H9 (cell line): ENCODE data around the gene SNRNP40. TPM values are rescaled to one million over a fixed set of nuclear protein-coding genes. Genes with fewer than 3 reads are reported as not detected.

Experiments
- DNase-seq: peaks from one replicate; pipeline ENCODE4 v3.0.0-alpha.2; 2017
- H2AFZ ChIP-seq: one replicate; pipeline ENCODE4 v1.6.1; 2013; ENCODE audit warnings: mild to moderate bottlenecking, low read length, control low read depth, moderate library complexity
- H2AK5ac ChIP-seq: 2 replicates; pipeline ENCODE4 v1.6.1; 2013; ENCODE audit warnings: low read length, control low read depth, mixed read lengths; ENCODE audit not compliant: insufficient read length
- H2BK120ac ChIP-seq: one replicate; pipeline ENCODE4 v1.6.1; 2013; ENCODE audit warnings: low read depth, mild to moderate bottlenecking, low read length, control low read depth, inconsistent platforms; ENCODE audit not compliant: poor library complexity, severe bottlenecking
- H2BK12ac ChIP-seq: 2 replicates; pipeline ENCODE4 v1.6.1; 2013; ENCODE audit warnings: low read length, control low read depth, mixed read lengths, low read depth; ENCODE audit not compliant: insufficient read length
- H2BK15ac ChIP-seq: 2 replicates; pipeline ENCODE4 v1.6.1; 2013; ENCODE audit warnings: low read depth, low read length, control low read depth
- H2BK20ac ChIP-seq: one replicate; pipeline ENCODE4 v1.6.1; 2013; ENCODE audit warnings: low read depth, mild to moderate bottlenecking, low read length, control low read depth, inconsistent platforms; ENCODE audit not compliant: poor library complexity, severe bottlenecking
- H2BK5ac ChIP-seq: 2 replicates; pipeline ENCODE4 v1.6.1; 2013; ENCODE audit warnings: low read length, control low read depth, mixed read lengths; ENCODE audit not compliant: insufficient read length
- H3K14ac ChIP-seq: 2 replicates; pipeline ENCODE4 v1.6.1; 2013; ENCODE audit warnings: low read length, control low read depth; ENCODE audit not compliant: insufficient read depth
- H3K18ac ChIP-seq: 2 replicates; pipeline ENCODE4 v1.6.1; 2013; ENCODE audit warnings: low read depth, mild to moderate bottlenecking, mixed read lengths, low read length, control low read depth; ENCODE audit not compliant: insufficient read length
- H3K23ac ChIP-seq: 2 replicates; pipeline ENCODE4 v1.6.1; 2013; ENCODE audit warnings: low read length, control low read depth, mixed read lengths, low read depth; ENCODE audit not compliant: insufficient read length
- H3K23me2 ChIP-seq: 2 replicates; pipeline ENCODE4 v1.6.1; 2013; ENCODE audit warnings: low read depth, mild to moderate bottlenecking, mixed read lengths, low read length, control low read depth; ENCODE audit not compliant: insufficient read length, poor library complexity, severe bottlenecking
- H3K27ac ChIP-seq: 2 replicates; pipeline ENCODE4 v1.5.1; 2013; ENCODE audit warnings: low read length, control low read depth, mixed read lengths, low read depth; ENCODE audit not compliant: insufficient read length
- H3K27me3 ChIP-seq: 2 replicates; pipeline ENCODE4 v1.6.1; 2013; ENCODE audit warnings: low read length, control low read depth, inconsistent platforms; ENCODE audit not compliant: insufficient read depth
- H3K4ac ChIP-seq: 2 replicates; pipeline ENCODE4 v1.6.1; 2013; ENCODE audit warnings: low read depth, mild to moderate bottlenecking, control low read depth, inconsistent platforms, low read length, moderate library complexity
- H3K4me1 ChIP-seq: 2 replicates; pipeline ENCODE4 v1.6.1; 2013; ENCODE audit warnings: low read length, control low read depth, inconsistent platforms; ENCODE audit not compliant: insufficient read depth
- H3K4me2 ChIP-seq: 2 replicates; pipeline ENCODE4 v1.6.1; 2013; ENCODE audit warnings: low read length, control low read depth, mixed read lengths; ENCODE audit not compliant: insufficient read length, insufficient read depth
- H3K56ac ChIP-seq: 2 replicates; pipeline ENCODE4 v1.6.1; 2013; ENCODE audit warnings: low read depth, mild to moderate bottlenecking, mixed read lengths, low read length, control low read depth; ENCODE audit not compliant: insufficient read length
- H3K79me1 ChIP-seq: 2 replicates; pipeline ENCODE4 v1.6.1; 2013; ENCODE audit warnings: low read depth, mild to moderate bottlenecking, moderate library complexity, low read length, control low read depth, inconsistent platforms; ENCODE audit not compliant: insufficient read depth, poor library complexity, severe bottlenecking
- H3K79me2 ChIP-seq: 2 replicates; pipeline ENCODE4 v1.6.1; 2013; ENCODE audit warnings: low read length, control low read depth, inconsistent platforms; ENCODE audit not compliant: insufficient read depth
- H3K9ac ChIP-seq: 2 replicates; pipeline ENCODE4 v1.6.1; 2013; ENCODE audit warnings: low read length, control low read depth, mixed read lengths; ENCODE audit not compliant: insufficient read length; ENCODE audit errors: extremely low read depth
- H3K9me3 ChIP-seq: one replicate; pipeline ENCODE4 v1.6.1; 2013; ENCODE audit warnings: low read depth, low read length, inconsistent platforms; ENCODE audit not compliant: control insufficient read depth
- H3T11ph ChIP-seq: one replicate; pipeline ENCODE4 v1.6.1; 2013; ENCODE audit warnings: mild to moderate bottlenecking, low read length, control low read depth, inconsistent platforms
- H4K20me1 ChIP-seq: one replicate; pipeline ENCODE4 v1.6.1; 2013; ENCODE audit not compliant: control insufficient read depth, insufficient read length, insufficient read depth
- H4K5ac ChIP-seq: 2 replicates; pipeline ENCODE4 v1.6.1; 2013; ENCODE audit warnings: low read depth, mild to moderate bottlenecking, mixed read lengths, low read length, control low read depth; ENCODE audit not compliant: insufficient read length
- H4K8ac ChIP-seq: replicated peaks from 2 replicates; pipeline ENCODE4 v1.6.1; 2013; ENCODE audit warnings: low read length, control low read depth, mixed read lengths, low read depth; ENCODE audit not compliant: insufficient read length
- H4K91ac ChIP-seq: 2 replicates; pipeline ENCODE4 v1.6.1; 2013; ENCODE audit warnings: low read depth, mild to moderate bottlenecking, moderate library complexity, mixed read lengths, low read length, control low read depth; ENCODE audit not compliant: insufficient read length
- H3K27ac Mint-ChIP-seq, 3 experiments: 2 replicates in 2 of 3; 3 replicates in 1 of 3; pipeline ENCODE4 v1.8.0; 2020 to 2021; ENCODE audit warnings: mixed read lengths in 3 of 3, mild to moderate bottlenecking in 1 of 3, moderate library complexity in 1 of 3
- H3K27me3 Mint-ChIP-seq: 2 replicates; pipeline ENCODE4 v1.8.0; 2021; ENCODE audit warnings: low read depth, mild to moderate bottlenecking, moderate library complexity, mixed read lengths
- H3K36me3 Mint-ChIP-seq, 3 experiments: 2 replicates in 2 of 3; 3 replicates in 1 of 3; pipeline ENCODE4 v1.8.0; 2020 to 2021; ENCODE audit warnings: low read depth in 3 of 3, mixed read lengths in 3 of 3; ENCODE audit not compliant: insufficient read depth in 1 of 3
- H3K4me1 Mint-ChIP-seq, 2 experiments: 2 replicates each; pipeline ENCODE4 v1.8.0; 2020; ENCODE audit warnings: mixed read lengths in 2 of 2
- H3K4me3 Mint-ChIP-seq, 2 experiments: 2 replicates in 1 of 2; 3 replicates in 1 of 2; pipeline ENCODE4 v1.8.0; 2020 to 2021; ENCODE audit warnings: mild to moderate bottlenecking in 2 of 2, mixed read lengths in 2 of 2, moderate library complexity in 1 of 2
- H3K9me3 Mint-ChIP-seq, 2 experiments: 2 replicates in 1 of 2; 3 replicates in 1 of 2; pipeline ENCODE4 v1.8.0; 2020; ENCODE audit warnings: mild to moderate bottlenecking in 2 of 2, mixed read lengths in 2 of 2, moderate library complexity in 1 of 2
- total RNA-seq: library from RNA; stranded (reverse); gene quantifications from 2 replicates; pipeline ENCODE4 v1.2.1, GENCODE V29; 2021
- TF ChIP-seq, protein P1 (sequence below): fragments of 200-600 bp; sonication (generic); conservative IDR thresholded peaks from 3 replicates; pipeline ENCODE4 v1.8.0; 2021; ENCODE audit warnings: antibody characterized with exemption, mild to moderate bottlenecking

Gene SNRNP40
- total RNA-seq, 1 experiment from 2014 or later = 132 TPM

DNA sequence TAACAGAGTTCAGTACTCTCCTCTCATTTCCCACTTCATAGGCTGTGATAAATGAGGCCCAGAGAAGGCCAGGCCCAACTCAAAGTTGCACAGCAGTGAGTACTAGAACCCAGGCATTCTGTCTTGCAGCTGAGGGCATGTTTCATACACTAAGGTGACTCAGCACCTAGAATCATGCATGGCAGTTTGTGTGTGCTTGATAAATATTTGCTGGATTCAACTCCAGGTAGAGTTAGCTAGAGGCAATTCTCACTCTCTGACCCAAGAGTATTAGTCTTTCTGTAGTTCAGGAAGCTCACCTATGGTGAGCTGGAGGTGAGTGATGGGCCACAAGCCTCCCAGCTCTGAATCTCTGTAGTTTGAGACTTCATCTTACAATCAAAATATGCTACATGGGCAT lies 67.6 kb downstream of the SNRNP40 start:
- Mint-ChIP-seq H3K4me3 (no peak overlapping the region), H3K4me1 (peaks cover 3 to 6% of the 10 kb centered on the region in 2 experiments; a peak in 2 of 4 replicates), H3K9me3 (no peaks in the 10 kb centered on the region), H3K27ac (no peak overlapping the region), H3K36me3 (no peaks in the 10 kb centered on the region), H3K27me3 (no peaks in the 10 kb centered on the region)
- Histone ChIP-seq H3K27ac (no peak overlapping the region), H3T11ph (no peak overlapping the region), H3K4me2 (no peak overlapping the region), H3K79me2 (no peaks in the 10 kb centered on the region; the same call in 1 of the 2 replicates), H3K4me1 (no peaks in the 10 kb centered on the region; the same call in 1 of the 2 replicates), H2BK120ac (no peak overlapping the region), H4K91ac (no peak overlapping the region), H3K23me2 (no peaks in the 10 kb centered on the region), H3K4ac (no peak overlapping the region), H2AFZ (no peak overlapping the region), H3K14ac (no peak overlapping the region), H2BK5ac (no peak overlapping the region), H3K27me3 (no peaks in the 10 kb centered on the region), H3K18ac (no peak overlapping the region), H3K23ac (no peak overlapping the region), H2AK5ac (no peak overlapping the region), H3K9me3 (no peaks in the 10 kb centered on the region), H3K79me1 (no peaks in the 10 kb centered on the region), H4K5ac (no peak overlapping the region), H4K20me1 (no peaks in the 10 kb centered on the region), H2BK15ac (no peak overlapping the region), H2BK12ac (no peak overlapping the region), H2BK20ac (no peak overlapping the region), H4K8ac (no peak overlapping the region), H3K56ac (no peak overlapping the region), H3K9ac (no peak overlapping the region)
- TF ChIP-seq, protein P1, sequence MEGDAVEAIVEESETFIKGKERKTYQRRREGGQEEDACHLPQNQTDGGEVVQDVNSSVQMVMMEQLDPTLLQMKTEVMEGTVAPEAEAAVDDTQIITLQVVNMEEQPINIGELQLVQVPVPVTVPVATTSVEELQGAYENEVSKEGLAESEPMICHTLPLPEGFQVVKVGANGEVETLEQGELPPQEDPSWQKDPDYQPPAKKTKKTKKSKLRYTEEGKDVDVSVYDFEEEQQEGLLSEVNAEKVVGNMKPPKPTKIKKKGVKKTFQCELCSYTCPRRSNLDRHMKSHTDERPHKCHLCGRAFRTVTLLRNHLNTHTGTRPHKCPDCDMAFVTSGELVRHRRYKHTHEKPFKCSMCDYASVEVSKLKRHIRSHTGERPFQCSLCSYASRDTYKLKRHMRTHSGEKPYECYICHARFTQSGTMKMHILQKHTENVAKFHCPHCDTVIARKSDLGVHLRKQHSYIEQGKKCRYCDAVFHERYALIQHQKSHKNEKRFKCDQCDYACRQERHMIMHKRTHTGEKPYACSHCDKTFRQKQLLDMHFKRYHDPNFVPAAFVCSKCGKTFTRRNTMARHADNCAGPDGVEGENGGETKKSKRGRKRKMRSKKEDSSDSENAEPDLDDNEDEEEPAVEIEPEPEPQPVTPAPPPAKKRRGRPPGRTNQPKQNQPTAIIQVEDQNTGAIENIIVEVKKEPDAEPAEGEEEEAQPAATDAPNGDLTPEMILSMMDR = no peak
- no peak for DNase-seq
